IMR-90 (cell line): Measurements from ENCODE around the gene PTTG1IP2. TPM values are rescaled to one million over a fixed set of nuclear protein-coding genes. Genes with fewer than 3 reads are reported as not detected.

Experiments used
- ATAC-seq: fragments of 200-7000 bp; cut with Tn5 transposase; 2 replicates; pipeline ENCODE4 v1.9.1; 2020; ENCODE audit warnings: low read depth, mild to moderate bottlenecking, moderate library complexity
- BruUV-seq: library from RNA; stranded (reverse); fragments of 400-500 nt; replicated peaks from 2 replicates; lab custom pipeline; 2021; lab: Mats Ljungman, UMichigan
- CTCF ChIA-PET: fragments of 300-600 bp; formaldehyde crosslinking; extraction: SDS; loops from one replicate; lab custom pipeline; 2021; ENCODE audit warnings: antibody characterized with exemption; lab: Yijun Ruan, JAX
- POLR2A ChIA-PET: fragments of 300-600 bp; sonication (Branson Sonifier 250); formaldehyde crosslinking; loops from one replicate; lab custom pipeline; 2022; ENCODE audit warnings: antibody characterized with exemption; ENCODE audit not compliant: unreplicated experiment; lab: Charles Lee
- DNase-seq: peaks from one replicate; pipeline ENCODE4 v3.0.0; 2013
- H2AFZ ChIP-seq: replicated peaks from 2 replicates; pipeline ENCODE3; 2013; ENCODE audit warnings: low read length, mild to moderate bottlenecking; ENCODE audit not compliant: poor library complexity
- H2AK5ac ChIP-seq: 2 replicates; pipeline ENCODE4 v1.6.1; 2013; ENCODE audit warnings: low read depth, low read length, inconsistent platforms
- H2AK9ac ChIP-seq: replicated peaks from 2 replicates; pipeline ENCODE3; 2013; ENCODE audit warnings: mild to moderate bottlenecking, low read depth, low read length, moderate library complexity; ENCODE audit not compliant: poor library complexity
- H2BK120ac ChIP-seq: 2 replicates; pipeline ENCODE4 v1.6.1; 2013; ENCODE audit warnings: low read depth, low read length, inconsistent platforms
- H2BK15ac ChIP-seq: 3 replicates; pipeline ENCODE4 v1.6.1; 2013; ENCODE audit warnings: low read depth, low read length, inconsistent platforms
- H2BK20ac ChIP-seq: 2 replicates; pipeline ENCODE4 v1.6.1; 2013; ENCODE audit warnings: low read depth, mild to moderate bottlenecking, inconsistent platforms, low read length, moderate library complexity
- H2BK5ac ChIP-seq: 2 replicates; pipeline ENCODE4 v1.6.1; 2013; ENCODE audit warnings: mild to moderate bottlenecking, low read depth, low read length, inconsistent platforms; ENCODE audit not compliant: poor library complexity, severe bottlenecking
- H3K14ac ChIP-seq: replicated peaks from 2 replicates; pipeline ENCODE4 v1.6.1; 2013; ENCODE audit warnings: low read depth, low read length, inconsistent platforms
- H3K18ac ChIP-seq: 2 replicates; pipeline ENCODE4 v1.6.1; 2013; ENCODE audit warnings: low read depth, low read length, control low read depth
- H3K23ac ChIP-seq: 2 replicates; pipeline ENCODE4 v1.6.1; 2013; ENCODE audit warnings: low read depth, low read length, inconsistent platforms
- H3K27ac ChIP-seq: 2 replicates; pipeline ENCODE4 v1.5.1; 2013; ENCODE audit warnings: mild to moderate bottlenecking, control low read depth, low read length; ENCODE audit not compliant: insufficient read depth
- H3K27me3 ChIP-seq: 2 replicates; pipeline ENCODE4 v1.6.1; 2013; ENCODE audit warnings: low read length; ENCODE audit not compliant: control insufficient read depth, insufficient read depth
- H3K36me3 ChIP-seq: 2 replicates; pipeline ENCODE4 v1.6.1; 2013; ENCODE audit warnings: low read length, mixed read lengths; ENCODE audit not compliant: control insufficient read depth, insufficient read depth
- H3K4ac ChIP-seq: 2 replicates; pipeline ENCODE4 v1.6.1; 2013; ENCODE audit warnings: low read depth, low read length, inconsistent platforms
- H3K4me1 ChIP-seq: 2 replicates; pipeline ENCODE4 v1.6.1; 2013; ENCODE audit warnings: low read length, mixed read lengths; ENCODE audit not compliant: control insufficient read depth, insufficient read depth
- H3K4me2 ChIP-seq: 2 replicates; pipeline ENCODE4 v1.6.1; 2013; ENCODE audit warnings: low read depth, mild to moderate bottlenecking, control low read depth, low read length, moderate library complexity
- H3K4me3 ChIP-seq: 2 replicates; pipeline ENCODE4 v1.5.1; 2013; ENCODE audit warnings: low read depth, mild to moderate bottlenecking, control low read depth, low read length, moderate library complexity; ENCODE audit not compliant: insufficient read depth
- H3K56ac ChIP-seq: 2 replicates; pipeline ENCODE4 v1.6.1; 2013; ENCODE audit warnings: low read length, inconsistent platforms; ENCODE audit not compliant: insufficient read depth; ENCODE audit errors: extremely low read depth
- H3K79me1 ChIP-seq, 2 experiments: 2 replicates each; pipeline ENCODE4 v1.6.1; 2013; ENCODE audit warnings: low read length in 2 of 2, inconsistent platforms in 1 of 2, low read depth in 1 of 2
- H3K9ac ChIP-seq: 2 replicates; pipeline ENCODE4 v1.6.1; 2013; ENCODE audit warnings: low read depth, low read length, control low read depth
- H3K9me1 ChIP-seq: 2 replicates; pipeline ENCODE4 v1.6.1; 2013; ENCODE audit warnings: low read length, inconsistent platforms; ENCODE audit not compliant: insufficient read depth
- H3K9me3 ChIP-seq: 2 replicates; pipeline ENCODE4 v1.6.1; 2013; ENCODE audit warnings: low read length; ENCODE audit not compliant: control insufficient read depth, insufficient read depth
- H4K20me1 ChIP-seq: 2 replicates; pipeline ENCODE4 v1.6.1; 2013; ENCODE audit warnings: low read length, inconsistent platforms; ENCODE audit not compliant: insufficient read depth
- H4K5ac ChIP-seq: 2 replicates; pipeline ENCODE4 v1.6.1; 2013; ENCODE audit warnings: mild to moderate bottlenecking, low read depth, low read length, control low read depth
- H4K8ac ChIP-seq, 2 experiments: 2 replicates each; pipeline ENCODE4 v1.6.1; 2013; ENCODE audit warnings: low read depth in 2 of 2, low read length in 2 of 2, control low read depth in 1 of 2, inconsistent platforms in 1 of 2
- H4K91ac ChIP-seq: 2 replicates; pipeline ENCODE4 v1.6.1; 2013; ENCODE audit warnings: low read depth, low read length, inconsistent platforms; ENCODE audit not compliant: insufficient read depth
- CEBPB ChIP-seq: IDR thresholded peaks from 2 replicates; pipeline ENCODE4 v1.6.1; 2012; ENCODE audit warnings: low read depth, low read length, improper control_type of control experiment
- CHD1 ChIP-seq: IDR thresholded peaks from 2 replicates; pipeline ENCODE4 v1.6.1; 2012; ENCODE audit warnings: low read depth, low read length, improper control_type of control experiment
- MAZ ChIP-seq: IDR thresholded peaks from 2 replicates; pipeline ENCODE4 v1.6.1; 2012; ENCODE audit warnings: low read depth, mild to moderate bottlenecking, low read length, improper control_type of control experiment, moderate library complexity, borderline replicate concordance
- NFE2L2 ChIP-seq: fragments of 150-350 bp; IDR thresholded peaks from 2 replicates; pipeline ENCODE4 v1.6.1; 2016; ENCODE audit warnings: low read depth, mild to moderate bottlenecking, low read length
- RAD21 ChIP-seq: IDR thresholded peaks from 2 replicates; pipeline ENCODE4 v1.6.1; 2012; ENCODE audit warnings: low read length, improper control_type of control experiment
- RFX5 ChIP-seq: IDR thresholded peaks from 2 replicates; pipeline ENCODE4 v1.8.0; 2012; ENCODE audit warnings: low read depth, mild to moderate bottlenecking, low read length, moderate library complexity
- WGBS, 2 experiments: methylation state at CpG; one replicate each; pipeline versions ENCODE4 v1.1.5 to v1.1.7; 2013; ENCODE audit warnings: missing lambda C conversion rate in 2 of 2; ENCODE audit not compliant: insufficient read length in 1 of 2; ENCODE audit errors: extremely low coverage in 2 of 2; 5-methylcytosine and 5-hydroxymethylcytosine counted together
- dilution Hi-C: fragments of 300-500 bp; cut with HindIII; formaldehyde crosslinking; loops from one replicate; pipeline ENCODE4 v1.14.3; 2018; ENCODE audit warnings: low sequenced_read_pairs; ENCODE audit not compliant: unreplicated experiment
- in situ Hi-C: fragments of 300-500 bp; cut with MboI; formaldehyde crosslinking; loops from 3 replicates; pipeline ENCODE4 v1.14.3; 2019; ENCODE audit warnings: low sequenced_read_pairs, inconsistent platforms, mixed read lengths
- intact Hi-C: fragments of 100-400 bp; cut with micrococcal nuclease; formaldehyde crosslinking; loops from 2 replicates; pipeline ENCODE4 v1.10.0; 2022
- polyA plus RNA-seq, 3 experiments: library from polyadenylated mRNA; depleted of rRNA; stranded (reverse); fragments of >200 nt; gene quantifications; 2 replicates each; pipeline ENCODE4 v1.2.3, GENCODE V29; 2012; ENCODE audit warnings: low replicate concordance in 1 of 3
- total RNA-seq: library from RNA; depleted of rRNA; stranded (reverse); fragments of >200 nt; gene quantifications from 2 replicates; pipeline ENCODE4 v1.2.3, GENCODE V29; 2012
- TF ChIP-seq, protein P1 (sequence below): fragments of 150-350 bp; IDR thresholded peaks from 2 replicates; pipeline ENCODE4 v1.6.1; 2017; ENCODE audit warnings: mild to moderate bottlenecking, antibody characterized with exemption, low read length, low read depth
- TF ChIP-seq, protein P2 (sequence below): conservative IDR thresholded peaks from 2 replicates; pipeline ENCODE4 v1.5.1; 2012; ENCODE audit warnings: mild to moderate bottlenecking, low read depth, low read length, improper control_type of control experiment

The PTTG1IP2 gene
- total and polyA plus RNA-seq, 2 of the 4 experiments (the other 2 are of a cell fraction) = not detected

DNA sequence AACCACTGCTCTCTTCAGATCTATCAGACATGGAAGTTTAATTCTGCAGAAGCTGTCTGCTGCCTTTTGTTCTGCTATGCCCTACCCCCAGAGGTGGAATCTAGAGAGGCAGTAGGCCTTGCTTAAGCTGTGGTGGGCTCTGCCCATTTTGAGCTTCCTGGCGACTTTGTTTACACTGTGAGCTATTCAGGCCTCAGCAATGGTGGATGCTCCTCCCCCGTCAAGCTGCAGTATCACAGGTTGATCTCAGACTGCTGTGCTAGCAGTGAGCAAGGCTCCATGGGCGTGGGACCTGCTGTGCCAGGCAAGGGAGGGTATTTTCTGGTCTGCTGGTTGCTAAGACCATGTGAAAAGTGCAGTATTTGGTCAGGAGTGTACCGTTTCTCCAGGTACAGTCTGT lies 81.6 kb downstream of the PTTG1IP2 start:
- dilution Hi-C loops = no loop called here
- in situ Hi-C loops = loop anchor here (25.0 kb wide), 1 partner anchor 461 kb away; no protein-coding TSS in a partner anchor

More for the DNA sequence above, 81.6 kb downstream of the PTTG1IP2 start:
- DNase-seq = peak; percentile 10
- no peaks in the 10 kb centered on the region for H3K9me1 ChIP-seq
- no peak overlapping the region for H2BK5ac ChIP-seq
- H3K36me3 ChIP-seq = no peaks in the 10 kb centered on the region
- H3K4me1 ChIP-seq = peaks cover 2% of the 10 kb centered on the region; the same call in 1 of the 2 replicates
- ChIA-PET CTCF (interaction anchor here (0.9 kb wide), 1 partner anchor 74 kb away, joined by 4 read pairs; no protein-coding TSS in a partner anchor), POLR2A (interaction anchor here (0.6 kb wide), 1 partner anchor 78 kb away, joined by 3 read pairs; no protein-coding TSS in a partner anchor)
- H4K20me1 ChIP-seq = no peaks in the 10 kb centered on the region
- no peak overlapping the region for H3K4me3 ChIP-seq
- H4K91ac ChIP-seq = no peak overlapping the region
- H3K14ac ChIP-seq = no peak overlapping the region
- intact Hi-C loops = no loop called here
- H2AFZ ChIP-seq = no peak overlapping the region
- peak; percentile 40; the same call in 1 of the 2 replicates for ATAC-seq
- H4K5ac ChIP-seq = no peak overlapping the region
- H3K4ac ChIP-seq = no peak overlapping the region
- no peak overlapping the region for H3K23ac ChIP-seq
- no peak overlapping the region for H3K18ac ChIP-seq
- BruUV-seq = no TSS peak
- H3K9ac ChIP-seq = no peak overlapping the region
- H2BK15ac ChIP-seq = no peak overlapping the region
- no peak overlapping the region for H2BK20ac ChIP-seq
- no peaks in the 10 kb centered on the region for H3K79me1 ChIP-seq
- no peak overlapping the region for H2BK120ac ChIP-seq
- no peak overlapping the region for H4K8ac ChIP-seq
- TF ChIP-seq NFE2L2 (no peak), CHD1 (no peak), RAD21 (no peak), MAZ (no peak), CEBPB (no peak), RFX5 (no peak)
- TF ChIP-seq, protein P1, sequence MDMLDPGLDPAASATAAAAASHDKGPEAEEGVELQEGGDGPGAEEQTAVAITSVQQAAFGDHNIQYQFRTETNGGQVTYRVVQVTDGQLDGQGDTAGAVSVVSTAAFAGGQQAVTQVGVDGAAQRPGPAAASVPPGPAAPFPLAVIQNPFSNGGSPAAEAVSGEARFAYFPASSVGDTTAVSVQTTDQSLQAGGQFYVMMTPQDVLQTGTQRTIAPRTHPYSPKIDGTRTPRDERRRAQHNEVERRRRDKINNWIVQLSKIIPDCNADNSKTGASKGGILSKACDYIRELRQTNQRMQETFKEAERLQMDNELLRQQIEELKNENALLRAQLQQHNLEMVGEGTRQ = no peak
- TF ChIP-seq, protein P2, sequence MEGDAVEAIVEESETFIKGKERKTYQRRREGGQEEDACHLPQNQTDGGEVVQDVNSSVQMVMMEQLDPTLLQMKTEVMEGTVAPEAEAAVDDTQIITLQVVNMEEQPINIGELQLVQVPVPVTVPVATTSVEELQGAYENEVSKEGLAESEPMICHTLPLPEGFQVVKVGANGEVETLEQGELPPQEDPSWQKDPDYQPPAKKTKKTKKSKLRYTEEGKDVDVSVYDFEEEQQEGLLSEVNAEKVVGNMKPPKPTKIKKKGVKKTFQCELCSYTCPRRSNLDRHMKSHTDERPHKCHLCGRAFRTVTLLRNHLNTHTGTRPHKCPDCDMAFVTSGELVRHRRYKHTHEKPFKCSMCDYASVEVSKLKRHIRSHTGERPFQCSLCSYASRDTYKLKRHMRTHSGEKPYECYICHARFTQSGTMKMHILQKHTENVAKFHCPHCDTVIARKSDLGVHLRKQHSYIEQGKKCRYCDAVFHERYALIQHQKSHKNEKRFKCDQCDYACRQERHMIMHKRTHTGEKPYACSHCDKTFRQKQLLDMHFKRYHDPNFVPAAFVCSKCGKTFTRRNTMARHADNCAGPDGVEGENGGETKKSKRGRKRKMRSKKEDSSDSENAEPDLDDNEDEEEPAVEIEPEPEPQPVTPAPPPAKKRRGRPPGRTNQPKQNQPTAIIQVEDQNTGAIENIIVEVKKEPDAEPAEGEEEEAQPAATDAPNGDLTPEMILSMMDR = no peak
- no peak overlapping the region for H2AK9ac ChIP-seq
- WGBS, 2 experiments = no CpG with 5 or more reads among the region's 4 CpGs
- H3K4me2 ChIP-seq = no peak overlapping the region
- no peaks in the 10 kb centered on the region for H3K27me3 ChIP-seq
- H3K27ac ChIP-seq = no peak overlapping the region
- H2AK5ac ChIP-seq = no peak overlapping the region
- no peak overlapping the region for H3K56ac ChIP-seq
- no peaks in the 10 kb centered on the region for H3K9me3 ChIP-seq
